GM20000 (cell line): Measurements from ENCODE around the gene MMP21.

Experiments used
- DNase-seq: peaks from one replicate; pipeline ENCODE4 v3.0.0; 2012; ENCODE audit warnings: low spot score
- CTCF ChIP-seq: IDR thresholded peaks from 2 replicates; pipeline ENCODE4 v1.5.1; 2012; ENCODE audit warnings: mild to moderate bottlenecking, control low read depth; ENCODE audit errors: extremely low read depth, missing control alignments

The MMP21 gene

GRCh38 chr10:125788156-125789034 lies 12.8 kb upstream of the MMP21 start:
- no peak for DNase-seq
- no peak for TF ChIP-seq CTCF

DNA sequence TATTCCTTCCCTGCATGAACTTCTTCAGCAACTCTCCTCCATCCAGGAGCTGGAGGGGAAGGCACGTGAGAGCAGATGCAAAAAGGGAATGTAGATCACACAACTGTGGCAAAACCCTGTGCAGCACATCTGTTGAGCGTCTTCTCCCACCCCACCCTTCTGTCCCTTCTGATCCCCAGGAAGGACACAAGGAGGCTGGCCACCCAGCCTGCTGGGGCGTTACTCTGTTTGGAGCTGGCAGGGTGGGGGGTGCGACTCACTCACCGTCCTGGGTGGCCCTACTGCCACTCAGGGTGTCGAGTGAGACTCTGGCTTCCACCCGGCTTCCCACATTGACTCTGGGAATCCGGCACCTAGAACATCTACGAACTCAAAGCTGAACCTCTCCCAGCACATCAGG lies 10.2 kb upstream of the MMP21 start:
- no peak for DNase-seq
- TF ChIP-seq CTCF: no peak

DNA sequence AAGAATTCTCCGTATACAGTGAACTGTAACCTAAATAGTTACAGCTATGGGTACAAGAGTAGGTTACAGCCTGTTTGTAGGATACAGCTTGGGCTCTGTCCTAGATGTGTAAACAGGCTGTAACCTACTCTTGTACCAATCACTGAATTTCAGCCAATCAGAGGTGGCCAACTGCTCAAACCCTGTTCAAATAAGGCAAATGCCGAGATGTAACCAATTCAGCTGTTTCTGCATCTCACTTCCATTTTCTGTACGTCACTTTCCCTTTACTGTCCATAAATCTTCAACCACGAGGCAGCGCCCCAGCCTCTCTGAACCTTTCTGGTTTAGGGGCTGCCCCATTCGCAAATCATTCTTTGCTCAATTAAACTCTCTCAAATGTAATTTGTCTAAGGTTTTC lies 8.3 kb upstream of the MMP21 start:
- peak; percentile 67 for DNase-seq
- TF ChIP-seq CTCF: no peak

DNA sequence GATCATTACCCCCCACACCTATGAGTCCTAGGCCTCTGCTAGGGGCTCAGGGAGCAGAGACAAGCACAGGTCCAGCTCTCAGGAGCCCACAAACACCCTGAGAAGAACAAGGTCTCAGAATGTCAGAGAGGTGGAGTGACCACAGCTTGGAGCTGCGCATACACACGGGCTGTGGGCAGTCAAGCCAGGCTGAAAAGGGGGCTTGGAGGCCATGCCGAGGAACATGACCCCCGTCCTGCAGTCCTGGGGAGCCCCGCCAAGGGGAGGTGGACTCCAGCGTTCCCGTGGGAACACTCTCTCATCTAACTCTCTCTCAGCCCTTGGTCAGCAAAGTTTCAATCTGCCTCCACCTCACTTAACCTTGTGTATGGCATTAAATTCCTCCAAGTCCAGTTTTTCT lies 7.8 kb upstream of the MMP21 start:
- TF ChIP-seq CTCF: no peak
- DNase-seq: no peak

DNA sequence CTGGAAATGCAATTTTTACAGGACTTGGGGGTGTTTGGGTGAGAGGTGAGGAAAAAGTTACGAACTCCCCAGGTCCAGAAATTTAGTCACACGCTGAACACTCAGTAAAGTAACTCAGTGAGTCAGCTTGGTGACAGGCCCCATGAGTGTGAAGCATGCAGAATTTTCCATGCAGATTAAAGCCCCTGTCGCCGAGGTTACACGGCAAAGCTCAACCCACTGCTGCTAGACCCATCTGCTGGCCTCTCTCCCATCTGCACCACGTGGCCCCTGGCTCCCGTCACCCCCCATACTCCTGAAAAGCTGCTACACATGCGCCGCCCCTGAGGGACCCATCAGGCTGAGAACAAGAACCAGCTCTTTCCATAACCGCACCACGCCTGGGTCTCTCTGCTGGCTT lies 7.0 kb upstream of the MMP21 start:
- DNase-seq: no peak
- TF ChIP-seq CTCF: no peak

DNA sequence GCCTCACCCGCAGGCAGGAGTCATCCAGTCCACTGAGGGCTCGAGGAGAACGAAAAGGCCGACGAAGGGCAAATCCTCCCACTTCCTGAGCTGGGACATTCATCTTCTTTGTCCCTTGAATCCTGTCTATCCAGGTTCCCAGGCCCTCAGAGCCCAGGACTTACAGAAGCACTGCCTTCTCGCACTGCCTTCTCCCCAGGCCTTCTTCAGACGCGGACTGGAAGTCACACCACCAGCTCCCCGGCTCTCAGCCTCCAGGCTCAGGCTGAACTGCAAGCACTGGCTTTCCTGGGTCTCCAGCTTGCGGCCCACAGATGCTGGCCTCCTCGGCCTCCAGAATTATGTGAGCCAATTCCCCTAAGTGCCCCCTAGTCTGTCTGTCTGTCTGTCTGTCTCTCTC lies 6.4 kb upstream of the MMP21 start:
- DNase-seq: no peak
- no peak for TF ChIP-seq CTCF

GRCh38 chr10:125781374-125781773 lies 5.8 kb upstream of the MMP21 start:
- no peak for TF ChIP-seq CTCF
- no peak for DNase-seq
